A204.1 (cell line): ENCODE data around the gene FGFBP3.
"Not testable (repeated sequence)": the region's sequence is repeated elsewhere in the genome, so short reads cannot be mapped to it uniquely, and the experiment has no call there.

Experiments used
- FAIRE-seq: peaks from 2 replicates; lab custom pipeline; 2012; peaks lifted over from hg19 to GRCh38; lab: Jason Lieb, UNC

FGFBP3 gene

GRCh38 chr10:91901784-91902677 is 7.3 kb downstream of the FGFBP3 start:
- no peak for FAIRE-seq

- FAIRE-seq: no peak
These were observed 11.9 kb downstream of the FGFBP3 start for GRCh38 chr10:91897421-91897820.

GRCh38 chr10:91896212-91896756 is 13.0 kb downstream of the FGFBP3 start:
- FAIRE-seq: no peak

GRCh38 chr10:91894261-91894685 is 15.0 kb downstream of the FGFBP3 start:
- not testable (repeated sequence) for FAIRE-seq

GRCh38 chr10:91893051-91893450 is 16.2 kb downstream of the FGFBP3 start:
- FAIRE-seq: no peak

- FAIRE-seq: no peak
These were observed 17.9 kb downstream of the FGFBP3 start for GRCh38 chr10:91891125-91892001.

GRCh38 chr10:91887272-91888076 is 21.8 kb downstream of the FGFBP3 start:
- no peak for FAIRE-seq

- FAIRE-seq: no peak
These were observed 22.4 kb downstream of the FGFBP3 start for GRCh38 chr10:91886954-91887271.

- FAIRE-seq: no peak
These were observed 23.8 kb downstream of the FGFBP3 start for GRCh38 chr10:91885362-91886079.

GRCh38 chr10:91884536-91884935 is 24.8 kb downstream of the FGFBP3 start:
- no peak for FAIRE-seq

GRCh38 chr10:91883549-91884444 is 25.5 kb downstream of the FGFBP3 start:
- no peak for FAIRE-seq

GRCh38 chr10:91880310-91880709 is 29.0 kb downstream of the FGFBP3 start:
- no peak for FAIRE-seq

GRCh38 chr10:91879515-91880170 is 29.6 kb downstream of the FGFBP3 start:
- FAIRE-seq: no peak

- FAIRE-seq: no peak
These were observed 33.5 kb downstream of the FGFBP3 start for GRCh38 chr10:91875779-91876178.

GRCh38 chr10:91875156-91875555 is 34.1 kb downstream of the FGFBP3 start:
- FAIRE-seq: no peak

GRCh38 chr10:91865562-91866081 is 43.7 kb downstream of the FGFBP3 start:
- peak; percentile 34 for FAIRE-seq

GRCh38 chr10:91864744-91865143 is 44.5 kb downstream of the FGFBP3 start:
- no peak for FAIRE-seq

GRCh38 chr10:91864099-91864498 is 45.2 kb downstream of the FGFBP3 start:
- FAIRE-seq: no peak

GRCh38 chr10:91860885-91861284 is 48.4 kb downstream of the FGFBP3 start:
- FAIRE-seq: no peak

- FAIRE-seq: no peak
These were observed 52.6 kb downstream of the FGFBP3 start for GRCh38 chr10:91856637-91857036.
